GM19455 (cell line): ENCODE results near the gene PAK2.
"Not testable (repeated sequence)": the region's sequence is repeated elsewhere in the genome, so short reads cannot be mapped to it uniquely, and the experiment has no call there.

ENCODE experiments used
- ATAC-seq: cut with Tn5 transposase; IDR thresholded peaks from one replicate; pipeline ENCODE4 v1.9.1; 2021; ENCODE audit not compliant: unreplicated experiment

The PAK2 gene

GRCh38 chr3:196782511-196782910, 42.9 kb downstream of the PAK2 start:
- ATAC-seq, result no peak

DNA sequence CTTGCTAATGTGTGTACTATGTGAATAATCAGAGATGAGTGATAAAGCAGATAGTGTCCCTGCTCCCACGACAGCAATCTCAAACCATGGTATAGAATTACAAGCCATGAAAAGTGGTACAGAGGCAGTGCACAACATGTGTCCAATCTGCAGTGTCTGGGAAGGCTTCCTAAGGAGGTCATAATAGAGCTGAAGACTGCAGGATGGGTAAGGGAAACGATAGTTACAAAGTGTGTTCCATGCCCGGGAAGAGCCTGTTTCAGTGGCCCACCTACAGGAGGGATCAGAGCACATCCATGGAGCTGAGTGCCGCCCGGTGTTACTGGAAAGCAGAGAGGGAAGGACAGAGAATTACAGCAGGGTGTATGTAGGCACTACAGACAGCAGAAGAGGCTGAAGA, 48.9 kb downstream of the PAK2 start:
- no peak for ATAC-seq

DNA sequence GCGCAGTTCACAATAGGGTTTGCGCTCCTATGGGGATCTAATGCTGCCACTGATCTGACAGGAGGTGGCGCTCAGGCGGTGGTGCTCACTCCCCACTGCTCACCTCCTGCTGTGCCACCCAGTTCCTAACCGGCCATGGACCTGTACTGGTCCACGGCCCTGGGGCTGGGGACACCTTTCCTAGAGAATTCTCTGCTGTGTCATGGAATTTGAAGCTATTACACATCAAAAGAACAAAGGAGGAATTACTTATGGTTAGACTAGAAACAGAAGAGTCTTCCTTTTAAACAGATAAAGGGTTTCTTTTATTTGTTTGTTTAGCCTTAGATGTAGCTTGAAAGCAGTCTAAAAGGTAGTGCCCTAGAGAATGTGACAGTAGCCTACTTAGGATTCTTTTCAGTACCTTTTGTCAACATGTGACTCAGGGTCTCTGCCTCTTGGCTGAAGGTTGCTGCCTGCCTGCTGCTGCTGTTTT, 50.3 kb downstream of the PAK2 start:
- no peak for ATAC-seq

GRCh38 chr3:196790636-196791035, 51.0 kb downstream of the PAK2 start:
- no peak for ATAC-seq

DNA sequence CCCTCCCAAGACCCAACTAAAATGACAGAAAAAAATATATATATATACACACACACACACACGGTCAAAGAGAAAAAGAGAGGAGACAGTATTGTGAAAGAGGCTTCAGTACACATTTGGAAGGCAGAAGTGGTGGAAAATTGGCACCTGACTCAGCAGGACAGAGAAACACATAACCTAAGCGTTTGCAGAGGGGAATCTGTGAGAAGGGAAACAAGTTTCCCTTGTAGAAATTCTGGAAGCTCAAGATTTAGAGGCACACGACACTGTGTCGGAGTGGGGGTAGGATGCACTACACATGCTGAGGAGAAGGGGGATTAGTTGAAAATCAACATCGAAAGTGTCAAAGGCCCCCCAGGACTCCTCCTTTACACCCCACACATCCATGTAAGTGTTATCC, 53.1 kb downstream of the PAK2 start:
- ATAC-seq, result no peak

GRCh38 chr3:196793246-196793645, 53.6 kb downstream of the PAK2 start:
- ATAC-seq, result no peak

DNA sequence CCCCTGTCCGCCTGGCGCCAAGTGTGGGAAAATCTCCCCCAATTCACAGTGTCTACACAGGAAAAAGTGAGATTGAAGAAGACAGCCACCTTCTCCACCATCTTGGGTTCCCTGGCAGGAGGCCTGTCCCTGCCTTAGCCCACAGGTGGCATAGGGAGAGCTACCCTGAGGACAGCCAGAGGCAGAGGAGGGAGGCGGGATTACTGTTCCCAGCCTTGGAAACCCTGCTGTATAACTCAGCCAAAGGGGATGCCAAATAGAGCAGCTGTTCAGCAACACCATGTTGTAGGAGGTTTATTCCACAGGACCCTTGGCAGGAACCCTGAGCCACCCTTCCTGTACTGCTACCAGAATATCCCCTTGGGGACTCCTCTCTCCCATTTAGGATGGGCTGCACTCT, 54.8 kb downstream of the PAK2 start:
- ATAC-seq, result no peak

GRCh38 chr3:196796317-196796716, 56.7 kb downstream of the PAK2 start:
- ATAC-seq, result no peak

GRCh38 chr3:196800742-196801434, 61.2 kb downstream of the PAK2 start:
- ATAC-seq, result no peak

DNA sequence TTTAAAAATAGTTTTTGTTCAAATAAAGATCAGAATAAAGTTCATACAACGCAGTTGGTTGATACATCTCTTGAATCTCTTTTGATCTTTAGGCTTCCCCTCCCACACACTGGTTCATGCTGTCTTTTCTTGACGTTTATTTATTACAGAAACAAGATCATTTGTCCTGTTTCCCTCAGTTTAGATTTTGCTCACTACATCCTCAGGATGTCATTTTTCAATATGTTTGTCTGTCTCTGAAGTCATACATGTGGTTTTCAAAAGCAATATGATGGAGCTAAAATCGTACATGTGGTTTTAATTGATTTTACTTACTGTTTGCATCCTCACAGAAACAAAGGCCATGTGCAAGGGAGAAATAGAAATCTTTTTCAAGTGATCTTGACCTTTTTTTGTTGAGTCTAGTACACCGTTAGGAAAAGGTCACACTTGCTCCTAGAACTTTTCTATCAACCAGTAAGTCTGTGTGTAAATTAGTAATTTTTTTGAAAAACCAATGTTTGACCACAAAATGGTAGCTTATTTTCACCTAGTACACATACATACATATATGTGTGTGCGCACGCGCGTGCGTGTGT, 64.3 kb downstream of the PAK2 start:
- ATAC-seq, result no peak

DNA sequence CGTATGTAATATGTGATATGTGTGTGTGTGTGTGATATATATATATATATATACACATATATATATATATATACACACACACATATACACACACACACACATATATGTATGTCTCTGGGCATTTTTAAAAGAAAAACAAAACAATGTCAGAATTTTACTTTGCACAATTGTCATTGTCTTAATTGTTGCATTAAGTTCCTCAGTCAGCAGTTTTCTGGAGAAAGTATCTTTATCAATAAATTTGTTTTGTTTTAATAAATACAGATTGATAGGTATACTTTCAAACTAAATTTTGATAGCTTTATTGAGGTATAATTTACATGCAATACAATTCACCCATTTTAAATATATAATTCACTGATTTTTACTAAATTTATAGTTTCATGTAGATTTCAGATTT, 65.1 kb downstream of the PAK2 start:
- ATAC-seq, result no peak

DNA sequence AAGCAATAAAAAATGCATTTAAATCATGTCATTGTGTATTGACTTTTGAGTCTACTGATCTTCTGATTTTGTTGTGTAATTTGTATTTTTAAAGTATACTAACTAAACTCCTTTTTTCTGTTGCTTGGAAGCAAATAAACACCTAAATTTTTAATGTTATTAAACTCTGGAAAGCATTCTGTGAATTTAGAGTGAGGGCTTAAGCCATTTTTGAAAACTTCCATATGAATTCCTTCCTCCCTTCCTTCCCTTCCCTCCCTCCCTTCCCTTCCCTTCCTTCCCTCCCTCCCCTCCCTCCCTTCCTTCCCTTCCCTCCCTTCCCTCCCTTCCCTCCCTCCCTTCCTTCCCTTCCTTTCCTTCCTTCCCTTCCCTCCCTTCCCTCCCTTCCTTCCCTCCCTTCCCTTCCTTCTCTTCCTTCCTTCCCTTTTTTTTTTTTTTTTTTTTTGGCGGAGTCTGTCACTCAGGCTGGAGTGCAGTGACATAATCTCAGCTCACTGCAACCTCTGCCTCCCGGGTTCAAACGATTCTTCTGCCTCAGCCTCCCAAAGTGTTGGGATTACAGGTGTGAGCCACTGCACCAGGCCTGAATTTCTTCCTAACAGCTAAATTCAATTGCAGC, 71.4 kb downstream of the PAK2 start:
- ATAC-seq, result no peak

DNA sequence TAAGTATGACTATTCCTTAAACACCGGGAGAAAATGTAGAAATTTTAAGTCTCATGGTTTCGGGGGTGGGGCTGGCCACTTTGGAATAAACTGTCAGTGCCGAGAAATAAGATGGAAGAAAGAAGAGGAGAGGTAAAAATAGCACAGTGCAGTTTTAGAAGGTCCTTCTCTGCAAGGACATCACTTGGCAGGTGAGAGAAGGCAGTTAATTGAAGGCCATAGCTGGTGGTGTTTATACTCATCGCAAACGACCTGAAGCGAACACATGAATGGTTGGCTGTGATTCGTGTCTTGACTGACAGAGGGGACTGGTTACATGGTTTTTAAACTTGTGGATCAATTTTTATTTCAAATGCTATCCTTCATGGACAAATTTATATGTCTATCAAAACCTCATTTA, 73.2 kb downstream of the PAK2 start:
- ATAC-seq, result no peak

- no peak for ATAC-seq
Observed at GRCh38 chr3:196813903-196814302, 74.2 kb downstream of the PAK2 start.

GRCh38 chr3:196821806-196822355, 82.2 kb downstream of the PAK2 start:
- no peak for ATAC-seq

GRCh38 chr3:196829651-196830050, 90.0 kb downstream of the PAK2 start:
- not testable (repeated sequence) for ATAC-seq

- no peak for ATAC-seq
Observed at GRCh38 chr3:196835086-196835485, 95.4 kb downstream of the PAK2 start.

GRCh38 chr3:196836626-196837025, 97.0 kb downstream of the PAK2 start:
- not testable (repeated sequence) for ATAC-seq

- no peak for ATAC-seq
Observed at GRCh38 chr3:196837819-196838420, 98.3 kb downstream of the PAK2 start.

GRCh38 chr3:196839351-196839750, 99.7 kb downstream of the PAK2 start:
- ATAC-seq, result not testable (repeated sequence)

DNA sequence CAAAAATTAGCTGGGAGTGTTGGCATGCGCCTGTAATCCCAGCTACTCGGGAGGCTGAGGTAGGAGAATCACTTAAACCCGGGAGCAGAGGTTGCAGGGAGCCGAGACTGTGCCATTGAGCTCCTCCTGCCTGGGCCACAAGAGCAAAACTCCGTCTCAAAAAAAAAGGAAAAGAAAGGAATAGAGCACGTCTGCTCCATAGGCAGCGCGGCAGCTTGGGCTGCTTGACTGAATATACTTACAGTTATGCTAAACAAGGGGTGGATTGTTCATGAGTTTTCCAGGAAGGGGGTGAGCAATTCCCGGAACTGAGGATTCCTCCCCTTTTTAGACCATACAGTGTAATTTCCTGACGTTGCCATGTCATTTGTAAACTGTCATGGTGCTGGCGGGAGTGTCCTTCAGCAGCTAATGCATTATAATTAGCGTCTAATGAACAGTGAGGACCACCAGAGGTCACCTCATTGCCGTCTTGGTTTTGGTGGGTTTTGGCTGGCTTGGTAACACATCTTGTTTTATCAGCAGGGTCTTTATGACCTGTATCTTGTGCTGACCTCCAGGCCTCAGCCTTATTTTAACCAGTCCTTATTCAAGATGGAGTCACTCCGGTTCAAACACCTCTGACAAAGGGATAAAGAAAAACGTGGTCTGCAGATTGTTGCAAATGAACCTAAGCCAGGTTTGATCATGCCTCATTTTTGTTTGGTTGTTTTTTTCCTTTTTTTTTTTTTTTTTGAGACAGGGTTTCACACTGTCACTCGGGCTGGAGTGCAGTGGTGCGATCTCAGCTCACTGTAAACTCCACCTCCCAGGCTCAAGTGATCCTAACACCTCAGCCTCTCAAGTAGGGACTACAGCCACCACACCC, 103.1 kb downstream of the PAK2 start:
- ATAC-seq, result no peak
